K562 (cell line): ENCODE measurements around the gene HJV. TPM values are rescaled to one million over a fixed set of nuclear protein-coding genes. Genes with fewer than 3 reads are reported as not detected.

Source experiments
- ATAC-seq: fragments of 200-7000 bp; cut with Tn5 transposase; 3 replicates; pipeline ENCODE4 v1.9.1; 2020; ENCODE audit warnings: moderate library complexity
- BruUV-seq: library from RNA; stranded (reverse); fragments of 400-500 nt; replicated peaks from 2 replicates; lab custom pipeline; 2021; lab: Mats Ljungman, UMichigan
- CTCF ChIA-PET: fragments of 300-600 bp; formaldehyde crosslinking; extraction: SDS; loops from one replicate; lab custom pipeline; 2021; ENCODE audit warnings: low intra/inter-chr PET ratio; lab: Yijun Ruan, JAX
- POLR2A ChIA-PET: fragments of 300-600, 350-650 bp; sonication (Branson Sonifier 250); formaldehyde crosslinking; extraction: SDS; loops from one replicate; lab custom pipeline; 2021; ENCODE audit warnings: antibody characterized with exemption, inconsistent platforms; lab: Yijun Ruan, JAX
- DNase-seq, 4 experiments: peaks; one replicate each; pipeline versions ENCODE4 v3.0.0 to v3.0.0-alpha.2; 2011 to 2018; ENCODE audit warnings: low spot score in 3 of 4, mixed read lengths in 3 of 4; ENCODE audit errors: extremely low read depth in 1 of 4
- FAIRE-seq: peaks from 2 replicates; lab custom pipeline; 2011; peaks lifted over from hg19 to GRCh38; lab: Jason Lieb, UNC
- H2AFZ ChIP-seq: 2 replicates; pipeline ENCODE4 v1.6.0; 2011; ENCODE audit warnings: low read depth, low read length, control low read depth, inconsistent platforms
- H3K27ac ChIP-seq: fragments of 200-600 bp; 3 replicates; pipeline ENCODE4 v1.8.0; 2011; ENCODE audit warnings: low read depth, mild to moderate bottlenecking, control low read depth, inconsistent platforms, low read length, moderate library complexity, mixed read lengths; ENCODE audit errors: extremely low read depth
- H3K27me3 ChIP-seq, 2 experiments: fragments of 300-600 bp in 1 of 2; 2 replicates in 1 of 2; 3 replicates in 1 of 2; pipeline versions ENCODE4 v1.6.0 to v1.8.0; 2011; ENCODE audit warnings: inconsistent platforms in 2 of 2, low read length in 2 of 2, mild to moderate bottlenecking in 1 of 2, mixed read lengths in 1 of 2, moderate library complexity in 1 of 2; ENCODE audit not compliant: control insufficient read depth in 2 of 2, insufficient read depth in 2 of 2
- H3K36me3 ChIP-seq: fragments of 300-600 bp; 3 replicates; pipeline ENCODE4 v1.8.0; 2011; ENCODE audit warnings: mild to moderate bottlenecking, low read length, inconsistent platforms; ENCODE audit not compliant: control insufficient read depth, insufficient read depth
- H3K4me1 ChIP-seq, 2 experiments: fragments of 200-600 bp in 1 of 2; replicated peaks in 1 of 2; 2 replicates in 1 of 2; 3 replicates in 1 of 2; pipeline versions ENCODE4 v1.5.1 to v1.8.0; 2011; ENCODE audit warnings: inconsistent platforms in 2 of 2, low read length in 2 of 2, mild to moderate bottlenecking in 1 of 2, mixed read lengths in 1 of 2, moderate library complexity in 1 of 2; ENCODE audit not compliant: control insufficient read depth in 2 of 2, insufficient read depth in 2 of 2
- H3K4me2 ChIP-seq: 2 replicates; pipeline ENCODE4 v1.6.1; 2011; ENCODE audit warnings: low read length, control low read depth, inconsistent platforms, mixed read lengths; ENCODE audit not compliant: insufficient read depth
- H3K4me3 ChIP-seq: fragments of 200-600 bp; sonication (generic), shearing (Covaris generic); 2 replicates; pipeline ENCODE4 v1.5.1; 2016; ENCODE audit warnings: control low read depth, inconsistent platforms
- H3K79me2 ChIP-seq: fragments of 200-600 bp; 3 replicates; pipeline ENCODE4 v1.8.0; 2011; ENCODE audit warnings: low read length, inconsistent platforms; ENCODE audit not compliant: control insufficient read depth, insufficient read depth
- H3K9ac ChIP-seq, 2 experiments: 2 replicates each; pipeline versions ENCODE4 v1.6.0 to v1.6.1; 2011; ENCODE audit warnings: low read depth in 2 of 2, low read length in 2 of 2, control low read depth in 1 of 2, inconsistent platforms in 1 of 2, mild to moderate bottlenecking in 1 of 2, mixed read lengths in 1 of 2; ENCODE audit not compliant: insufficient read depth in 1 of 2
- H3K9me1 ChIP-seq: one replicate; pipeline ENCODE4 v1.6.0; 2011; ENCODE audit warnings: inconsistent platforms, mild to moderate bottlenecking, low read length, moderate library complexity; ENCODE audit not compliant: control insufficient read depth, insufficient read depth
- H3K9me3 ChIP-seq: replicated peaks from 2 replicates; pipeline ENCODE4 v1.5.1; 2011; ENCODE audit warnings: low read depth, low read length, inconsistent platforms; ENCODE audit not compliant: control insufficient read depth, insufficient read depth
- H4K20me1 ChIP-seq: replicated peaks from 2 replicates; pipeline ENCODE4 v1.6.1; 2011; ENCODE audit warnings: low read length, inconsistent platforms, mixed read lengths; ENCODE audit not compliant: control insufficient read depth, insufficient read depth
- CHD7 ChIP-seq: fragments of 200-600 bp; sonication (generic); IDR thresholded peaks from one replicate; pipeline ENCODE4 v1.6.1; 2012; ENCODE audit warnings: mild to moderate bottlenecking, low read depth, low read length, inconsistent platforms
- ELF4 ChIP-seq: fragments of 450-650 bp; formaldehyde crosslinking; IDR thresholded peaks from 2 replicates; pipeline ENCODE4 v1.4.0; 2022; ENCODE audit warnings: missing genetic modification characterization
- ERF ChIP-seq: fragments of 450-650 bp; formaldehyde crosslinking; IDR thresholded peaks from 2 replicates; pipeline ENCODE4 v1.4.0; 2020; ENCODE audit warnings: mild to moderate bottlenecking, mixed read lengths
- GTF2A2 ChIP-seq: IDR thresholded peaks from 2 replicates; pipeline ENCODE4 v1.6.1; 2016; ENCODE audit warnings: mild to moderate bottlenecking, missing genetic modification characterization, missing compliant biosample characterization
- MAZ ChIP-seq, 2 experiments: fragments of 450-650 bp in 1 of 2; sonication (generic) in 1 of 2; formaldehyde crosslinking; IDR thresholded peaks in 1 of 2; conservative IDR thresholded peaks in 1 of 2; 2 replicates each; pipeline versions ENCODE4 v1.4.0 to v1.5.0; 2020; ENCODE audit warnings: mild to moderate bottlenecking in 1 of 2, missing genetic modification reagents in 1 of 2
- MTA3 ChIP-seq: fragments of 450-650 bp; formaldehyde crosslinking; IDR thresholded peaks from 2 replicates; pipeline ENCODE4 v1.6.1; 2017; ENCODE audit warnings: mild to moderate bottlenecking, borderline replicate concordance
- MYBL2 ChIP-seq, 2 experiments: fragments of 450-650 bp in 1 of 2; sonication (generic) in 1 of 2; formaldehyde crosslinking in 1 of 2; IDR thresholded peaks; 2 replicates each; pipeline versions ENCODE4 v1.6.1 to v1.8.1; 2017 to 2022; ENCODE audit warnings: borderline replicate concordance in 1 of 2, inconsistent platforms in 1 of 2, low read depth in 1 of 2, mild to moderate bottlenecking in 1 of 2, missing genetic modification reagents in 1 of 2, moderate library complexity in 1 of 2
- RFX7 ChIP-seq: fragments of 250-450 bp; sonication (Bioruptor Pico); IDR thresholded peaks from 2 replicates; pipeline ENCODE4 v1.5.1; 2021; ENCODE audit warnings: mild to moderate bottlenecking
- SRSF1 ChIP-seq: fragments of 200-400 bp; formaldehyde crosslinking; IDR thresholded peaks from 2 replicates; pipeline ENCODE4 v1.6.1; 2017; ENCODE audit warnings: mild to moderate bottlenecking, low read depth, low read length, moderate library complexity
- ZNF174 ChIP-seq: fragments of 250-450 bp; sonication (Bioruptor Pico); IDR thresholded peaks from 2 replicates; pipeline ENCODE4 v1.4.0; 2020; ENCODE audit warnings: mild to moderate bottlenecking
- ZNF316 ChIP-seq: fragments of 450-650 bp; IDR thresholded peaks from 2 replicates; pipeline ENCODE4 v1.6.1; 2016
- whole genome bisulfite sequencing: fragments of 100-300 bp; shearing (Covaris generic); methylation state at CpG from one replicate; pipeline ENCODE4 v1.1.6; 2016; ENCODE audit warnings: low coverage, mixed read lengths; ENCODE audit not compliant: insufficient coverage; ENCODE audit errors: missing lambda C conversion rate; 5-methylcytosine and 5-hydroxymethylcytosine counted together
- in situ Hi-C: fragments of 300-500 bp; cut with MboI; formaldehyde crosslinking; loops from 4 replicates; pipeline ENCODE4 v1.15.0; 2018; ENCODE audit warnings: inconsistent platforms, mixed read lengths
- intact Hi-C: fragments of 100-400 bp; cut with micrococcal nuclease; formaldehyde crosslinking; loops from 2 replicates; pipeline ENCODE4 v1.14.2; 2022
- polyA plus RNA-seq, 8 experiments: library from polyadenylated mRNA; depleted of rRNA in 4 of 8; stranded (reverse) in 5 of 8; unstranded in 3 of 8; fragments of >200 nt; fragmentation: Nextera tagmentation in 2 of 8; fragmentation: Illumina TruSeq in 1 of 8; extraction: Ambion mirVana in 2 of 8; extraction: Trizol in 1 of 8; gene quantifications; 2 replicates each; pipeline versions ENCODE4 v1.2.1 to v1.2.3, GENCODE V29; 2011 to 2014; ENCODE audit warnings: inconsistent platforms in 1 of 8, missing spikeins in 1 of 8
- total RNA-seq, 7 experiments: library from RNA; depleted of rRNA in 6 of 7; stranded (reverse); fragments of >200 nt in 6 of 7; fragmentation: Illumina TruSeq in 2 of 7; extraction: Trizol in 2 of 7; gene quantifications; 2 replicates each; pipeline versions ENCODE4 v1.2.1 to v1.2.3, GENCODE V29; 2011 to 2021; ENCODE audit warnings: low replicate concordance in 1 of 7

The HJV gene
- total and polyA plus RNA-seq, 9 of the 15 experiments (the other 6 are each of a cell fraction or from before 2014, with no cell fraction given): 1.0 to 6.6 (median 2.4) TPM

- Histone ChIP-seq H4K20me1 (peaks cover 44% of the 10 kb centered on the region), H3K36me3 (peaks cover 44% of the 10 kb centered on the region), H3K79me2 (peaks cover 62% of the 10 kb centered on the region), H2AFZ (no peak overlapping the region), H3K27ac (peak overlapping the region; percentile 99), H3K27me3 (no peaks in the 10 kb centered on the region), H3K4me1 (peaks cover 0 to 14% of the 10 kb centered on the region in 2 experiments; a peak in 3 of 5 replicates), H3K9me3 (no peaks in the 10 kb centered on the region), H3K9me1 (peaks cover 3% of the 10 kb centered on the region), H3K9ac (peak overlapping the region; percentile 39 to 100; a peak in 3 of 4 replicates), H3K4me3 (peak overlapping the region; percentile 85), H3K4me2 (peak overlapping the region; percentile 97)
- ChIA-PET POLR2A (interaction anchor here (1.0 to 14.0 kb wide), 11 partner anchors 10 to 84 kb away, joined by 3 to 320 read pairs (median 9); partner anchors contain the start of genes ANKRD34A, POLR3GL and RBM8A), CTCF (no interaction called here)
- BruUV-seq: no TSS peak
- ATAC-seq: peak; percentile 4; the same call in 2 of the 3 replicates
- FAIRE-seq: no peak
- DNase-seq: peak in 1 of 4 experiments; percentile 26
- WGBS: 18% methylated on average over 1 of the region's 1 CpG
- in situ Hi-C loops (no loop called here), intact Hi-C loops (no loop called here)
- TF ChIP-seq CHD7 (peak; percentile 84), MYBL2 (IDR thresholded peaks at IDR 0.05; ENCODE audit: low read depth) (no peak), MYBL2 (CRISPR knock-in tag; IDR thresholded peaks at IDR 0.05; ENCODE audit: borderline replicate concordance) (no peak), ELF4 (CRISPR knock-in tag) (peak; percentile 80), ZNF316 (no peak), ZNF174 (CRISPR knock-in tag) (no peak), SRSF1 (no peak), GTF2A2 (tag) (no peak), ERF (CRISPR knock-in tag) (0 out of 2 replicates have a peak, but pooled peaks have one; percentile 11), RFX7 (CRISPR knock-in tag) (peak; percentile 40; the same call in 1 of the 2 replicates), MAZ (CRISPR knock-in tag; conservative IDR thresholded peaks at IDR 0.05 in 1 of 2, IDR thresholded peaks at IDR 0.05 in 1 of 2) (0 out of 4 replicates have a peak, but pooled peaks of 1 of the 2 experiments have one; percentile 13), MTA3 (no peak)
These were observed 29.0 kb downstream of the HJV start for GRCh38 chr1:145992502-145992936.
